Testis (tissue), 3 donors: Measurements from ENCODE around the gene SHC4. TPM values are rescaled to one million over a fixed set of nuclear protein-coding genes. Genes with fewer than 3 reads are reported as not detected.
A peak's percentile ranks its signal among the peaks of the same experiment; 100 is the strongest.

Experiments used
- DNase-seq: peaks from one replicate; pipeline ENCODE4 v3.0.0-alpha.2; 2019
- H3K27ac ChIP-seq, 2 donors: fragments of 200-600 bp; sonication (generic); one replicate each; pipeline ENCODE4 v1.5.1; 2019
- H3K27me3 ChIP-seq: fragments of 200-600 bp; sonication (generic); one replicate; pipeline ENCODE4 v1.5.1; 2019
- H3K36me3 ChIP-seq: fragments of 200-600 bp; sonication (generic); one replicate; pipeline ENCODE4 v1.5.1; 2017; ENCODE audit warnings: low read depth; ENCODE audit errors: missing control alignments
- H3K4me1 ChIP-seq: fragments of 200-600 bp; sonication (generic); one replicate; pipeline ENCODE4 v1.5.1; 2019
- H3K4me3 ChIP-seq, 2 donors: fragments of 200-600 bp; sonication (generic); one replicate each; pipeline ENCODE4 v1.5.1; 2017 to 2019
- H3K9me3 ChIP-seq: fragments of 200-600 bp; sonication (generic); one replicate; pipeline ENCODE4 v1.5.1; 2017
- POLR2A ChIP-seq: fragments of 450-650 bp; IDR thresholded peaks from one replicate; pipeline ENCODE4 v1.6.1; 2017; ENCODE audit warnings: antibody characterized with exemption, mild to moderate bottlenecking, moderate library complexity
- WGBS, 2 donors: methylation state at CpG; one replicate each; pipeline ENCODE4 v1.1.5; 2018; 5-methylcytosine and 5-hydroxymethylcytosine counted together
- intact Hi-C: fragments of 100-400 bp; cut with DNase I; formaldehyde crosslinking; loops from one replicate; pipeline ENCODE4 v1.15.1; 2023; ENCODE audit warnings: low total_unique reads
- polyA plus RNA-seq: library from polyadenylated mRNA; stranded (reverse); fragments of 350-450 nt; fragmentation: Illumina TruSeq; extraction: RNeasy Lipid Tissue Mini Kit (QIAGEN cat#74804); gene quantifications from one replicate; pipeline ENCODE4 v1.2.3, GENCODE V29; 2014; ENCODE audit warnings: low read depth, low replicate concordance; ENCODE audit not compliant: insufficient read depth
- total RNA-seq, 2 donors: library from RNA; depleted of rRNA; stranded (reverse); fragments of >200 nt; gene quantifications; one replicate each; pipeline ENCODE4 v1.2.3, GENCODE V29; 2016
- TF ChIP-seq, protein P1 (sequence below), 3 experiments: fragments of 450-650 bp in 2 of 3; fragments of 200-600 bp in 1 of 3; sonication (generic) in 1 of 3; IDR thresholded peaks; one replicate each; pipeline ENCODE4 v1.5.1; 2016 to 2019; ENCODE audit warnings: antibody characterized with exemption in 3 of 3, mild to moderate bottlenecking in 2 of 3, moderate library complexity in 1 of 3

SHC4 gene
- total and polyA plus RNA-seq, 3 donors from 2014 or later: 22.7 to 70.4 (median 52.0) TPM

DNA sequence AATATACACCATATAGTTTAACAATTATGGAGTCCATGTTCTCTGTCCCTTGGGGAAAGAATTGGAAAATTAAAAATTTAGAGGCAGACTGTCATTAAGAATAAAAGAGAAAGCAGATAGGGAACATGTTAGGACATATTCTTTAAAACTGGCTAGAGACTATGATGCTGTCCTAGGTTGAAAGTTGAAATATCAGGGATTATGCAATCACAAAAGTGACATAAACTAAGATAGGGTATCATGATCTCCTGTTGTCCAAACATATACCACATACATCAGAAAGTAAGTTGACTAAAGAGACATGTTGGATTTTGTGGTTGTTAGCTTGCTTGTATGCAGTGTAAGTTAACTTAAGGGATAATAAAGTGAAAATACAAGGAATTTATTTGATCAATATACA is 95.7 kb downstream of the SHC4 start:
- no peak overlapping the region for H3K27ac ChIP-seq
- no peaks in the 10 kb centered on the region for H3K36me3 ChIP-seq
- no peak for DNase-seq
- H3K9me3 ChIP-seq: no peaks in the 10 kb centered on the region
- no peak overlapping the region for H3K4me3 ChIP-seq
- H3K4me1 ChIP-seq: no peaks in the 10 kb centered on the region
- H3K27me3 ChIP-seq: no peaks in the 10 kb centered on the region
- intact Hi-C loops: no loop called here
- TF ChIP-seq, protein P1, sequence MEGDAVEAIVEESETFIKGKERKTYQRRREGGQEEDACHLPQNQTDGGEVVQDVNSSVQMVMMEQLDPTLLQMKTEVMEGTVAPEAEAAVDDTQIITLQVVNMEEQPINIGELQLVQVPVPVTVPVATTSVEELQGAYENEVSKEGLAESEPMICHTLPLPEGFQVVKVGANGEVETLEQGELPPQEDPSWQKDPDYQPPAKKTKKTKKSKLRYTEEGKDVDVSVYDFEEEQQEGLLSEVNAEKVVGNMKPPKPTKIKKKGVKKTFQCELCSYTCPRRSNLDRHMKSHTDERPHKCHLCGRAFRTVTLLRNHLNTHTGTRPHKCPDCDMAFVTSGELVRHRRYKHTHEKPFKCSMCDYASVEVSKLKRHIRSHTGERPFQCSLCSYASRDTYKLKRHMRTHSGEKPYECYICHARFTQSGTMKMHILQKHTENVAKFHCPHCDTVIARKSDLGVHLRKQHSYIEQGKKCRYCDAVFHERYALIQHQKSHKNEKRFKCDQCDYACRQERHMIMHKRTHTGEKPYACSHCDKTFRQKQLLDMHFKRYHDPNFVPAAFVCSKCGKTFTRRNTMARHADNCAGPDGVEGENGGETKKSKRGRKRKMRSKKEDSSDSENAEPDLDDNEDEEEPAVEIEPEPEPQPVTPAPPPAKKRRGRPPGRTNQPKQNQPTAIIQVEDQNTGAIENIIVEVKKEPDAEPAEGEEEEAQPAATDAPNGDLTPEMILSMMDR (IDR thresholded peaks at IDR 0.05): no peak
- no peak for TF ChIP-seq POLR2A

DNA sequence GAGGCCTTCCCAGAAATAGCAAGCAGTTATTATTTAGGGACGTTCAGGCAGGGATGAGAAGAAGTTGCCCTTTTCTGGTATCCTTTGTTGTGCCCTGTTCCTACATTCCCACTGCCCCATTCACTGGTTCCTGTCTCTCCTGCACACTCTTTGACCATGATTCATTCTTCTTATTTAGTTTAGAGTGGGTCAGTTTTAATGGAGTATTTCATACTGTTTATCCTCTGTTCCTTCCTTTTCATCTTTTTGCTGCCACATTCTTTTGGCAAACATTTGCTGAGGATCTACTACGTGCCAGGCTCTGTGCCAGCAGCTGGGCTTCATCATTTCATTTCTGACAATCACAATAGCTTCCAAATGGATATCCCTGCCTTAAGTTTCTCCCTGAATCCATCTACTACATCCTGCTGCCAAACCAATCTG is 97.6 kb downstream of the SHC4 start:
- no peak for DNase-seq
- TF ChIP-seq, protein P1 (IDR thresholded peaks at IDR 0.05): no peak
- no peak for TF ChIP-seq POLR2A
- WGBS, 2 donors: 68 to 71% methylated on average over 2 of the region's 2 CpGs
- Histone ChIP-seq H3K4me3 (no peak overlapping the region), H3K27me3 (no peaks in the 10 kb centered on the region), H3K4me1 (no peaks in the 10 kb centered on the region), H3K36me3 (no peaks in the 10 kb centered on the region), H3K9me3 (no peaks in the 10 kb centered on the region), H3K27ac (no peak overlapping the region)
- intact Hi-C loops: no loop called here

DNA sequence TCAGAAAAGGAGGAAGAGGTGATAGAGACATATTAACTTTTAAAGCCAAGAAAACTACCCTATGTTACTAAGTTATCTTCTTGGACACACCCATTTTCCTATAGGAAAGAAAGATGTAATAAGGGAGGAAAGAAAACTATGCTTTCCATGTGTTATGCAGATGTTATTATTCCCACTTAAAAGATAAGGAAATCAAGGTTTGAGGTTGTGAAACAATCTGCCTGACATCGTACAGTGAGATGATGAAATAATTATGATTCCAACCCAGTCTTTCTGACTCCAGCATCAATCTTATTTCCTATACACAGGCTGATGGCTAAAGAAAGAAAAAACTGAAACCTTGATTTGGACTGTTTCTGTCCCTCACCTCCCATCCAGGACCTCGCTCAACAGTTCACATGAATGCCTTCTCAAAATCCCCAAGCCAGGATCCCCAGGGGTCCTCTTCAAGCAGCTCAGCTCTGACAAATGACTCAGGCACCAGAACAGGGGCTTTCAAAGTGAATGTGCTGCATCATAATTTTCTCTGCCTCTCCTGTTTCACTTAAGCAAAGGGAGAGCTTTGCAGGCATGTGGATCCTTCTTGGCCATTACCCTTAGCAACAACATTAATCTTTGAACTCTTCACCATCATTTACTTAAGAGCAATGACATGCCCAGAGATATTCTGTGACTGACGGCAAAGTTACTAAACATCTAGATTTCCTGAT is 98.2 kb downstream of the SHC4 start:
- no peak overlapping the region for H3K4me3 ChIP-seq
- no peak for TF ChIP-seq POLR2A
- TF ChIP-seq, protein P1 (IDR thresholded peaks at IDR 0.05): no peak
- DNase-seq: no peak
- intact Hi-C loops: no loop called here
- 78 to 85% methylated on average over 3 of the region's 3 CpGs for WGBS, 2 donors
- no peak overlapping the region for H3K27ac ChIP-seq
- no peaks in the 10 kb centered on the region for H3K9me3 ChIP-seq
- no peaks in the 10 kb centered on the region for H3K27me3 ChIP-seq
- no peaks in the 10 kb centered on the region for H3K36me3 ChIP-seq
- H3K4me1 ChIP-seq: no peaks in the 10 kb centered on the region

DNA sequence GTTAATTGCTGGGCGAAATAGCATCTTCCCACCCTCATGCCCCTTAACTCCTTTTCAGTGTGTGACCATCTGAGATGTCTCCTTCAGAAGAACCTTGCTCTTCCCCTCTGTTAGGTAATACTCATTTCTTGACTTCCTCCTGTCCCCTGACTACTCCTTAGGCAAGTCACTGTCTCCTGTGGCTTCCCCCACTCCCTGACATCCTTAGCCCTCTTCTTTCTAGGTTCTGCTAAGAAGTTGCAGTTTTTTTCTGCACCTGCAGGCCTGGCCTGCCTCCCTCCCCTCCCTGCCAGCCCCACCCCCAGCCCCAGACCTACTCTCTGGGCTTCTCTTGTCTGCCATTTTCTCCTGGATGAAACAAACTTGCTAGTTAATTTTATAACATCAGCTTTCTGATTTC is 101.0 kb downstream of the SHC4 start:
- TF ChIP-seq, protein P1 (IDR thresholded peaks at IDR 0.05): no peak
- no peak for TF ChIP-seq POLR2A
- DNase-seq: no peak
- Histone ChIP-seq H3K27ac (no peak overlapping the region), H3K9me3 (no peaks in the 10 kb centered on the region), H3K4me1 (no peaks in the 10 kb centered on the region), H3K4me3 (no peak overlapping the region), H3K36me3 (no peaks in the 10 kb centered on the region), H3K27me3 (no peaks in the 10 kb centered on the region)
- WGBS, 2 donors: 88% methylated on average over 1 of the region's 1 CpG
- intact Hi-C loops: no loop called here

DNA sequence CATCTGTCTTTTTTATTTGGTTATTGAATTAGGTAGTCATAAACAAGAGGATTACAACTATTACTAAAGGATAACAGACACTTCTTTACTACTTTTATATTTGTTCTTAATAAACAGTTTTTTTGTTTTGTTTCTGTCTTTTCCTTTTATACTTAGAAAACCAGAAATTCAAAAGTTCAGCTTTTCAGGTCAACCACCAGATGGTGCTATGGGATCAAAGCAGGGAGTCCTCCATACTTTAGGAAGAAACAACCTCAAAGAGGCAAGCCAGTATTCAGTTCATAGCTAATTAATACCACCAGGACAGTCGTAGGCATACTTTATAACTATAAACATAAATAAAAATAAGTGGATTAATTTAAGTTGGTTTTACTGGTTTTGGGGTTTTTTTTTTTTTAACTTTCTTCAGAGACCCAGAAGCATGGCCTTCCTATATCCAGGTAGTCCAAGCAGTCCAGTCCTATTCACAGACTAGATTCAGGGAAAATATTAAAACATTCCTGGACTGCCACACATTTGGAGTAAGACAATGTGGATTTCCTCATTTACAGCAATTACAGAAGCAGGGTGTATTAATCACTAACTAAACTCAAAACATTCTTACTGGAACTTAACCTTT is 101.8 kb downstream of the SHC4 start:
- no peaks in the 10 kb centered on the region for H3K36me3 ChIP-seq
- no peaks in the 10 kb centered on the region for H3K9me3 ChIP-seq
- no peak for DNase-seq
- TF ChIP-seq POLR2A: no peak
- TF ChIP-seq, protein P1 (IDR thresholded peaks at IDR 0.05): peak; percentile 85 to 87 (median 86)
- intact Hi-C loops: no loop called here
- H3K27ac ChIP-seq: no peak overlapping the region
- H3K4me3 ChIP-seq: no peak overlapping the region
- 21 to 23% methylated on average over 1 of the region's 1 CpG for WGBS, 2 donors
- no peaks in the 10 kb centered on the region for H3K27me3 ChIP-seq
- no peaks in the 10 kb centered on the region for H3K4me1 ChIP-seq
